Activated CD4-positive, alpha-beta T cell treated with anti-CD3 and anti-CD28 coated beads for 4 hours (primary cell): ENCODE results near the gene ZNF57.
"Not testable (repeated sequence)": the region's sequence is repeated elsewhere in the genome, so short reads cannot be mapped to it uniquely, and the experiment has no call there.

Source experiments
- DNase-seq, 2 donors: peaks; one replicate each; pipeline ENCODE4 v3.0.0-alpha.2; 2020

ZNF57 gene

GRCh38 chr19:2960120-2960519 lies 59.4 kb downstream of the ZNF57 start:
- DNase-seq = no peak

DNA sequence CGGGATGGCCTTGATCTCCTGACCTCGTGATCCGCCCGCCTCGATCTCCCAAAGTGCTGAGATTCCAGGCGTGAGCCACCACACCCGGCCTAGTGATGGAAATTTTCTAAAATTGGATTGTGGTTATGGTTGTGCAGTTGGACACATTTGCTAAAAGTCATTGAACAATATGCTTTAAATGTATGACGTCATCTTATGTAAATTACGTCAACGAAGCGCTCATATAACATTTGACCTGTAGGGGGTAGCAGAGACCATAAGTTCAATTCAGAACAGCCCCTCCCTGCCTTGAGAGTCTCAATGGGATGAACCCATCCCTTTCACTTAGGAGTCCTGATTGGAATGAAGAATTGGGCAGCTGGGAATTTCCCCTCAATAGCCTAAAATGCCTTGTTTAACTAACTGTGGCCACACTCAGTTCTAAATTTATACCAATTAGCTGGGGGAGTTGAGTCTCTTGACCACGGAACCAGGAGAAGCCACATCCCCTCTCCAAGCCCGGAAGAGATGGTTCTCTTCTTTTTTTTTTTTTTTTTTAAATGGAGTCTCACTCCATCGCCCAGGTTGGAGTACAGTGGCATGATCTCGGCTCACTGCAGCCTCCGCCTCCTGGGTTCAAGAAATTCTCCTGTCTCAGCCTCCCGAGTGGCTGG lies 61.4 kb downstream of the ZNF57 start:
- DNase-seq = peak; percentile 39 to 70

GRCh38 chr19:2963122-2963521 lies 62.4 kb downstream of the ZNF57 start:
- no peak for DNase-seq

DNA sequence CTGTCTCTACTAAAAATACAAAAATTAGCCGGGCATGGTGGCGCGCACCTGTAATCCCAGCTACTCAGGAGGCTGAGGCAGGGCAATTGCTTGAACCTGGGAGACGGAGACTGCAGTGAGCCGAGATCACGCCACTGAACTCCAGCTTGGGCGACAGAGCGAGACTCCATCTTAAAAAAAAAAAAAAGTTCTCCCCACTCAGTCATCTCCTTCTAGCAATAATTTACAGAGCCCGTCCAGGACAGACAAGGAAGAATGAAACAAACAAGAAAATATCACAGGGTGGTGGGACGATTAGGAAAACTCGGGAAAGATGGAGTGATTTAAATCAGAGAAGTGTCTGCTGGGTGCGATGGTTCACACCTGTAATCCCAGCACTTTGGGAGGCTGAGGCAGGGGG lies 62.9 kb downstream of the ZNF57 start:
- not testable (repeated sequence) for DNase-seq

GRCh38 chr19:2964874-2965273 lies 64.1 kb downstream of the ZNF57 start:
- DNase-seq = no peak

- DNase-seq = no peak
Measured at GRCh38 chr19:2967972-2968371, 67.2 kb downstream of the ZNF57 start.
